HUES48 (cell line): ENCODE measurements around the gene ZMYND15.
"Not testable (repeated sequence)": the region's sequence is repeated elsewhere in the genome, so short reads cannot be mapped to it uniquely, and the experiment has no call there.

Experiments used
- H3K27ac ChIP-seq: one replicate; pipeline ENCODE4 v1.7.0; 2013; ENCODE audit warnings: low read depth, low read length, inconsistent platforms
- H3K27me3 ChIP-seq: 2 replicates; pipeline ENCODE4 v1.6.1; 2013; ENCODE audit warnings: mild to moderate bottlenecking, low read length; ENCODE audit not compliant: control insufficient read depth, insufficient read depth
- H3K36me3 ChIP-seq: 2 replicates; pipeline ENCODE4 v1.6.1; 2013; ENCODE audit warnings: low read length; ENCODE audit not compliant: control insufficient read depth, insufficient read depth
- H3K4me1 ChIP-seq: 2 replicates; pipeline ENCODE4 v1.6.1; 2013; ENCODE audit warnings: mild to moderate bottlenecking, low read length; ENCODE audit not compliant: control insufficient read depth, insufficient read depth
- H3K4me3 ChIP-seq: 2 replicates; pipeline ENCODE4 v1.5.1; 2013; ENCODE audit warnings: mild to moderate bottlenecking, low read depth, low read length
- H3K9ac ChIP-seq: 2 replicates; pipeline ENCODE4 v1.6.1; 2013; ENCODE audit warnings: mild to moderate bottlenecking, low read depth, low read length, moderate library complexity
- H3K9me3 ChIP-seq: 2 replicates; pipeline ENCODE4 v1.6.1; 2013; ENCODE audit warnings: low read length; ENCODE audit not compliant: control insufficient read depth, insufficient read depth

The ZMYND15 gene

GRCh38 chr17:4704991-4705390, 34.6 kb upstream of the ZMYND15 start:
- Histone ChIP-seq H3K4me3 (peak overlapping the region; percentile 94; the same call in 1 of the 2 replicates), H3K4me1 (peaks cover 16% of the 10 kb centered on the region), H3K27ac (no peak overlapping the region), H3K36me3 (peaks cover 3% of the 10 kb centered on the region; the same call in 1 of the 2 replicates), H3K27me3 (no peaks in the 10 kb centered on the region), H3K9me3 (no peaks in the 10 kb centered on the region), H3K9ac (no peak overlapping the region)

GRCh38 chr17:4706121-4706520, 33.5 kb upstream of the ZMYND15 start:
- Histone ChIP-seq H3K4me3 (no peak overlapping the region), H3K27me3 (no peaks in the 10 kb centered on the region)

GRCh38 chr17:4708436-4708835, 31.2 kb upstream of the ZMYND15 start:
- H3K9me3 ChIP-seq, result no peaks in the 10 kb centered on the region
- no peaks in the 10 kb centered on the region for H3K27me3 ChIP-seq
- no peak overlapping the region for H3K27ac ChIP-seq
- H3K4me3 ChIP-seq, result no peak overlapping the region
- H3K36me3 ChIP-seq, result no peaks in the 10 kb centered on the region
- no peak overlapping the region for H3K9ac ChIP-seq
- peaks cover 13% of the 10 kb centered on the region for H3K4me1 ChIP-seq

More at GRCh38 chr17:4706121-4706520, 33.5 kb upstream of the ZMYND15 start:
- H3K4me1 ChIP-seq, result peaks cover 16% of the 10 kb centered on the region
- H3K9ac ChIP-seq, result no peak overlapping the region
- no peaks in the 10 kb centered on the region for H3K9me3 ChIP-seq
- H3K27ac ChIP-seq, result peak overlapping the region; percentile 73
- H3K36me3 ChIP-seq, result peaks cover 3% of the 10 kb centered on the region; the same call in 1 of the 2 replicates

DNA sequence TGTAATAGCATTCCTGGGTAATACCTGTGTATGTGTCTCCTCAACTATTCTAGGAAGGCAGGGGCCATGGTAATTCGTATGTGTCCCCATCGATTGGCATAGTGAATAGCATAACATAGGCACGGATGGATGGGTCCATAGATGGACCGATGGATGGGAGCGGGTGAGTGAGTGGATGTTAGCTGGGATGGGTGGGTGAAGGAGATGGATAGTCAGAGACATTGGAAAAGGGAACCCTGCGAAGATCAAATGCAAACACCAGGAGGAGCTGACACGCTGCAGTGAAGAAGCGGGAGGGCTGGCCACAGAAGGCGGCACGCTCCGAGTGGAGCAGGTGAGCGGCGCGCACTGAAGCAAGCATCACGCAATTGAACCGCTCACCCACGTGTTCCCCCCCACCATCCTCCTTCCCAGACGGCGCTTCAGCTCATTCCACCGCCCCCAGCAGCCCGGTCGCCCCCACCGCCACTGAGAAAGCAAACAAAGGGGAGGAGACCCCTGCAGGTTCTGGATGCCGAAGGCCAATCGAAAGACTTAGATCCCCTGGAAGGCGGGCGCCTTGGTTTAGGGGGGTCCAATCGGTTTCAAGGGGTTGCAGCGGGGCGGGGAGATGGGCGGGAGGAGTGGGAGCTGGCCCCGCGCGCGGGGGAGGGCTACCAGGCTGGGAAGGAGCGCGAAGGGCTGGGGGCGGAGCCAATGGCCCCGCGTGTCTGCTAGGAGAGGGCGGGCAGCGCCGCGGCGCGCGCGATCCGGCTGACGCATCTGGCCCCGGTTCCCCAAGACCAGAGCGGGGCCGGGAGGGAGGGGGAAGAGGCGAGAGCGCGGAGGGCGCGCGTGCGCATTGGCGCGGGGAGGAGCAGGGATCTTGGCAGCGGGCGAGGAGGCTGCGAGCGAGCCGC, 29.6 kb upstream of the ZMYND15 start, which contains the start of gene ARRB2:
TSS of gene ARRB2 (plus strand) at position 839 of the 899 bp plus-strand sequence. CDS start 90 bp downstream, outside the sequence.
- H3K9ac ChIP-seq, result peak within 1 kb of the TSS; percentile 32
- H3K4me1 ChIP-seq, result peaks cover 13% of the 10 kb centered on the region
- H3K27ac ChIP-seq, result peak within 1 kb of the TSS; percentile 74
- H3K27me3 ChIP-seq, result no peaks in the 10 kb centered on the region
- H3K36me3 ChIP-seq, result 0 out of 2 replicates have a peak, but pooled peaks cover 3% of the 10 kb centered on the region
- H3K9me3 ChIP-seq, result no peaks in the 10 kb centered on the region
- peak within 1 kb of the TSS; percentile 68 for H3K4me3 ChIP-seq

DNA sequence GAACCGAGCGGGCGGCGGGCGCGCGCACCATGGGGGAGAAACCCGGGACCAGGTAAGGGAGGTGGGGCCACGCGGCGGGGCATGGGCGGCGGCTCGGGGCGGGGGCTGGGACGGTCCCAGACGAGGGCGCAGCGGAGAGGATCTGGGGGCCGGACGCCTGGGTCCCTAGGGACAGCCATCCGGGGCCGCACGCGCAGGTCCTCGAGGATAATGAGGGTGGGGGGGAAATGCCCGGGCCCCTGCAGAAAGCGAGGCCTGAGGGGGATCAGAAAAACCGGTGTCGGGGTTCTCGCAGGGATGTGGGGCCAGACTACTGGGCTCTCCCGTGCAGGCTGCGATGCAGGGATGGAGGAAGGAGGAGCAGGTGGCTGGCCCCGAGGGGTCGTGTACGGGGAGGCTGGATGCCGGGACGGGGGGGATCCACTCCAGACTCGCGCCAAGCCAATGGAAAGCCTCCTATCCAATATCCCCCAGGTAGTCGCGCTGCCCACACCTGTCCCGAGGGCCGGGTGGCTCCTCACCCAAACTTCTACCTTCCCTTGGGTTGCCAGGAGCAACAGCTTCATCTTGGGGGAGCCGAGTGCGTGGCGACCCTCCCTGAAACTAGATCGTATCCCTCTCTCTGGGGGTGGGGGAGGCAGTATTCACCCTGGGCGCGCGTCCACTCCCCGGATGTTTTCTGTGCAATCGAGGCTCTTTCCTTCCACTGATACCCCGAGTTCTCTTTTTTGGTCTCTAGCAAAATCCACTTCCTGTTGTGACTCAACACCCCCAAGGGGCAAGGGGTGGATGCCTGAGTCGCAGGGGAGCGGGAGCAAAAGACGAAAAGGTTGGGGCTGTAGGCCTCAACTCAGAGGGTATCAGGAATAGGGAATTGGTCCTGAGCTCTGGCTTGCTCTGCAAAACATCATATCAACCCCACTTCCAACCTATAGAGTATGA, 28.7 kb upstream of the ZMYND15 start:
- Histone ChIP-seq H3K27me3 (no peaks in the 10 kb centered on the region), H3K9me3 (no peaks in the 10 kb centered on the region), H3K4me1 (peaks cover 13% of the 10 kb centered on the region), H3K36me3 (peaks cover 11% of the 10 kb centered on the region), H3K27ac (peak overlapping the region; percentile 74), H3K9ac (peak overlapping the region; percentile 32; the same call in 1 of the 2 replicates), H3K4me3 (peak overlapping the region; percentile 68)

DNA sequence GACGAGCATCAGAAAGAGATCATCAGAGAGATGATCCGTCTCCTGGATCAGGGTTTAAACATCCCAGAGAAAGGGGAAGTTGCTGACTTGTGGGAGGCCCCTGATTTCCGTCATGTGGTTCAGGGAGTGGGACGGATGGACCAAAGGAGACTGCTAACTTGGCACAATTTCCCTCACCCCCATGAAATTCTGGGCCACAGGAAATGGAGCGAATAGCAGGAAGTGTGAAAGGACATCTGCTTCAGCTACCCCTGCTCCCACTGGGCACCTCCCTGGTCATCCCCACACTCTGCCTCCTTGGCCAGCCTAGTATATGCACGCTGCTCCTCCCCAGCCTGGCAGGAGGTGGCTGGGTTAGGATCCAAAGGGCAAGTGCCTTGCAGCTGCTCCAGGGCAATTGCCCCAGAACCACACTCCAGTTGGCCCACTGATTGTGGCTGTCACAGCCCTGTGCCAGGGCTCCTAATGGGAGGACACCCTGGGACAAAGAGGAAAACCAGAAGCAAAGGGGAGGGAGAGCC, 27.9 kb upstream of the ZMYND15 start:
- Histone ChIP-seq H3K36me3 (peaks cover 14% of the 10 kb centered on the region), H3K9me3 (no peaks in the 10 kb centered on the region), H3K27me3 (no peaks in the 10 kb centered on the region), H3K4me1 (peaks cover 8% of the 10 kb centered on the region), H3K27ac (no peak overlapping the region), H3K9ac (no peak overlapping the region), H3K4me3 (peak overlapping the region; percentile 68)

- no peak overlapping the region for H3K27ac ChIP-seq
- H3K9me3 ChIP-seq, result no peaks in the 10 kb centered on the region
- H3K4me1 ChIP-seq, result peaks cover 8% of the 10 kb centered on the region
- no peaks in the 10 kb centered on the region for H3K27me3 ChIP-seq
- no peak overlapping the region for H3K4me3 ChIP-seq
- no peak overlapping the region for H3K9ac ChIP-seq
- peaks cover 21% of the 10 kb centered on the region for H3K36me3 ChIP-seq
Observed at GRCh38 chr17:4712526-4712925, 27.1 kb upstream of the ZMYND15 start.

GRCh38 chr17:4714340-4715062, 25.1 kb upstream of the ZMYND15 start:
- not testable (repeated sequence) for H3K27me3 ChIP-seq, H3K9ac ChIP-seq, H3K27ac ChIP-seq, H3K4me1 ChIP-seq, H3K4me3 ChIP-seq, H3K9me3 ChIP-seq
- H3K36me3 ChIP-seq, result peaks cover 38% of the 10 kb centered on the region

- peaks cover 4% of the 10 kb centered on the region; the same call in 1 of the 2 replicates for H3K4me1 ChIP-seq
- H3K9me3 ChIP-seq, result no peaks in the 10 kb centered on the region
- no peaks in the 10 kb centered on the region for H3K27me3 ChIP-seq
- H3K9ac ChIP-seq, result no peak overlapping the region
- no peak overlapping the region for H3K4me3 ChIP-seq
- peaks cover 45% of the 10 kb centered on the region for H3K36me3 ChIP-seq
- H3K27ac ChIP-seq, result no peak overlapping the region
Observed at GRCh38 chr17:4715063-4715744, 24.4 kb upstream of the ZMYND15 start.
